SW480 (cell line): ENCODE data around the gene CNTRL.
A peak's percentile ranks its signal among the peaks of the same experiment; 100 is the strongest.
"Not testable (repeated sequence)": the region's sequence is repeated elsewhere in the genome, so short reads cannot be mapped to it uniquely, and the experiment has no call there.

ENCODE experiments used
- DNase-seq: peaks from one replicate; pipeline ENCODE4 v3.0.0-alpha.2; 2016; ENCODE audit warnings: low spot score

CNTRL gene, protein sequence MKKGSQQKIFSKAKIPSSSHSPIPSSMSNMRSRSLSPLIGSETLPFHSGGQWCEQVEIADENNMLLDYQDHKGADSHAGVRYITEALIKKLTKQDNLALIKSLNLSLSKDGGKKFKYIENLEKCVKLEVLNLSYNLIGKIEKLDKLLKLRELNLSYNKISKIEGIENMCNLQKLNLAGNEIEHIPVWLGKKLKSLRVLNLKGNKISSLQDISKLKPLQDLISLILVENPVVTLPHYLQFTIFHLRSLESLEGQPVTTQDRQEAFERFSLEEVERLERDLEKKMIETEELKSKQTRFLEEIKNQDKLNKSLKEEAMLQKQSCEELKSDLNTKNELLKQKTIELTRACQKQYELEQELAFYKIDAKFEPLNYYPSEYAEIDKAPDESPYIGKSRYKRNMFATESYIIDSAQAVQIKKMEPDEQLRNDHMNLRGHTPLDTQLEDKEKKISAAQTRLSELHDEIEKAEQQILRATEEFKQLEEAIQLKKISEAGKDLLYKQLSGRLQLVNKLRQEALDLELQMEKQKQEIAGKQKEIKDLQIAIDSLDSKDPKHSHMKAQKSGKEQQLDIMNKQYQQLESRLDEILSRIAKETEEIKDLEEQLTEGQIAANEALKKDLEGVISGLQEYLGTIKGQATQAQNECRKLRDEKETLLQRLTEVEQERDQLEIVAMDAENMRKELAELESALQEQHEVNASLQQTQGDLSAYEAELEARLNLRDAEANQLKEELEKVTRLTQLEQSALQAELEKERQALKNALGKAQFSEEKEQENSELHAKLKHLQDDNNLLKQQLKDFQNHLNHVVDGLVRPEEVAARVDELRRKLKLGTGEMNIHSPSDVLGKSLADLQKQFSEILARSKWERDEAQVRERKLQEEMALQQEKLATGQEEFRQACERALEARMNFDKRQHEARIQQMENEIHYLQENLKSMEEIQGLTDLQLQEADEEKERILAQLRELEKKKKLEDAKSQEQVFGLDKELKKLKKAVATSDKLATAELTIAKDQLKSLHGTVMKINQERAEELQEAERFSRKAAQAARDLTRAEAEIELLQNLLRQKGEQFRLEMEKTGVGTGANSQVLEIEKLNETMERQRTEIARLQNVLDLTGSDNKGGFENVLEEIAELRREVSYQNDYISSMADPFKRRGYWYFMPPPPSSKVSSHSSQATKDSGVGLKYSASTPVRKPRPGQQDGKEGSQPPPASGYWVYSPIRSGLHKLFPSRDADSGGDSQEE (N-terminal part only)

DNA sequence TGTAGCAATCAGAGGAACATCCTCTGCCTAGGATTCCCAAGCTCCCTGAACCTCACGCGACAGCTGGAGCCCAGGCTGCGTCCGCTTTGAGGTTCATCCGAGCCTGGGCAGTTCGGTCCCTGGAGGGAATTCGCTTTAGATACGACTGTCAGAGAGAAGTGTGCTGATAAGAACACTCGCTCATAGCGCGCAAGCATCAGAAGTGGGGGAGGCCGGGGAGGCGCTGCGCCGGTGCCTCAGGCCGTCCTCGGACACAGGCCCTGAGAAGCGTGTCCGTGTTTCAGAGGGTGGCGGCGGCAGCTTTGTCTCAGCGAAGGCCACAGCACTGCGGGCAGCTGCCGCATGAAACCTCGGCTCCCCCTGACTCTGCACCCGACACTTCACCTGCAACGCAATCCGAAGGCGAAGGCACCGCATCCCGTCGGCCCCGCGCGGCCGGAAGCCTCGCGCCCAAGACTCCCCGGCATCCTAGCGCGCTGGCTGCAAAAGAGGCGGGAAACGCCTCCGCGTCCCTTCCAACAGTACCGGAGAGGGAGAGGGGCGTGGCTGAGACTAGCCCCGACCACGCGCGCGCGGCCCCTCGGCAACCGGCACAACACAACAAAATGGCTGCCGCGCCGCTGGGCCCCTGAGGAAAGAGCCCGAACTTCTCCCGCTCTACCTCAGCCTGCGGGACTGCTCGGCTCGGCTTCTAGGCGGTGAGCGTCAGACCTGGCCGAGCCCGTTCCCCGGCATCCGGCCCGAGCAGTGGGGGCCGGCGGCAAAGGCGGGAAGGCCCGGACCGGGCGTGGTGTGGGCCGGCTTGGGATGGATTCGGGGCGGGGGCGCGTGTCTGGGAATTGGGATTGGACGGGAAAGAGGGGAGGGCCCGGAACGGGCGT is at the start of gene CNTRL:
Gene CNTRL (plus strand): TSS at position 586 of the 881 bp plus-strand sequence. CDS start 13,372 bp downstream, outside the sequence.
- DNase-seq: peak; percentile 90

DNA sequence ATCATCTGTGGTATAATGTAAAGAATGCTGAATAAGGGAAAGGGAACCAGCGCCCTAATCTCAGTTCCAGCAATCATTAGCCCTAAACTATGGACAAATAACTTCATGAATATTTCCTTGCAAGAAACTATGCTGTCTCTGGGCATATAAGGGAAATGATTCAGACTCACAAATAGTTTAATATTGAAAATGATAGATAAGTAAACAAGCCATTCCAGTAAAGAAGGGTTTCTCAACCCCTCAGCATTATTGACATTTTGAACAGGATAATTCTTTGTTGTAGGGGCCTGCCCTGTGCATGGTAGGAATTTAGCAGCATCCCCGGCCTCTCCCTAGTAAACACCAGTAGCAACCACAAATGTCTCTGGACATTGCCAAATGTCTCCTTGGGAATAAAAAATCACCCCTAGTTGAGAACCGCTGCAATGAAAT is 48.5 kb upstream of the CNTRL start:
- DNase-seq: no peak

DNA sequence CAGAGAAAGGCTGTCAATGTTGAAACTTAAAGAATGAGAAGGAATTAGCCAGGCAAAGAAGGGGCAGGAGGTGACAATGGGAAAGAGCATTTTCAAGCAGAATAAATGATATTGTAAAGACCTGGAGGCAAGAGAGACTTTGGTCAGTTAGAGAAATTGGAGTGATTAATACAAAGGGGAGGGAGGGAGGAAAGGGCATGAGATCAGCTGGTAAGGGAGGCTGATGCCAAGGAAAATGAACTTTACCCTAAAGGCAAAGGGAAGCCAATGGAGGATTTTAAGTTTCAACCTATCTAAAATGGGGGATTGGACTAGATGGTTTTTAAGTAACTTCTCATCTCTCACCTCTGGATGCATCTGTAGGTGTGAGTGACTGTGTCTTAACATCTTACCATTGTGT is 48.0 kb upstream of the CNTRL start:
- no peak for DNase-seq

DNA sequence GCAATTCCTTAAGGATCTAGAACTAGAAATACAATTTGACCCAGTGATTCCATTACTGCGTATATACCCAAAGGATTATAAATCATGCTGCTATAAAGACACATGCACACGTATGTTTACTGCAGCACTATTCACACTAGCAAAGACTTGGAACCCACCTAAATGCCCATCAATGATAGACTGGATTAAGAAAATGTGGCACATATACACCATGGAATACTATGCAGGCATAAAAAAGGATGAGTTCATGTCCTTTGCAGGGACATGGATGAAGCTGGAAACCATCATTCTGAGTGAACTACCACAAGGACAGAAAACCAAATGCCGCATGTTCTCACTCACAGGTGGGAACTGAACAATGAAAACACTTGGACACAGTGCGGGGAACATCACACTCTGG is 46.5 kb upstream of the CNTRL start:
- not testable (repeated sequence) for DNase-seq

DNA sequence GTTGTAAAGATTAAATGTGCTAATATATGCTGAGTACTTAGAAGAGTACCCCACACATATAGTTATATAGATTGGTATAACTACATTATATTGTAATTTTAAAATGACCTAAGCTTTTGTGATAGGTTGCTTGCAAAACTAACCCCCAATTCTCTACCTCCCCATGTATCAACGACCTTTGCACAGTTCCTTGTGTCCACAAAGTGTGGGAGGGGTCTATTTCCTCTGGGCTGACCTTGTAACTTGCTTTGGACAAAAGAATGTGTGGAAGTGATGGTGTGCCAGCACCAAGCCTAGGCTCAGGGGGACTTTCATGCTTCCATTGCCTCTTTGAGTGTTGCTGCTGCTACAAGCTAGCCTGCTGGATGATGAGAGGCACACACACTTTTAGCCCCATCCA is 45.3 kb upstream of the CNTRL start:
- DNase-seq: no peak

DNA sequence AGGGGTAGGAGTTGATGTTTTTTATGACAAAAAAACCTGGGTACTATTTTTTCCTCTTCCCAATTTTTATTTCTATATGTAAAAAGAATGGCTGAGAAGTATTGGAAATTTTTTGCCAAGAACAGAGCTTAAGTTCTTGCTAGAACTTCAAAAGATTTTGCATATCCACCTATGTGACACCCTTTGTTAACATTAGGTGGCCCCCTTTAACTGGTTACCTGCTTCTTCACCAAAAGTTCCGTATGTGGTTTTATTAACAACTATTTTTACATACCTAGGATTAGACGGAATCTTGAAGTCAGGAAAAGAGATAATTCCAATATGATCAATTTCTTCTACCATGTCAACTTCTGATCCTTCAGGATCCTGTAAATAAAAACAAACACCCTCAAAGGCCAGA is 40.2 kb upstream of the CNTRL start:
- DNase-seq: no peak

DNA sequence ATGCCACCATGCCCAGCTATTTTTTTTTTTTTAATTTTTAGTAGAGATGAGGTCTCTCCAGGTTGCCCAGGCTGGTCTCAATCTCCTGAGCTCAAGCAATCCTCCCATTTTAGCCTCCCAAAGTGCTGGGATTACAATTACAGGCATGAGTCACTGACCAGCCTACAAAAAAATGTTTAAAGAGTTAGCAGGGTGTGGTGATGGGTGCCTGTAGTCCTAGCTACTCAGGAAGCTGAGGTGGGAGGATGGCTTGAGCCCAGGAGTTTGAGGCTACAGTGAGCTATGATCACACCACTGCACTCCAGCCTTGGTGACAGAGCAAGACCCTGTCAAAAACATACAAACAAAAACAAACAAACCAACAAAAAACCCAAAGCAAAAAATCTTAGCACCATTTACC is 39.0 kb upstream of the CNTRL start:
- DNase-seq: not testable (repeated sequence)

DNA sequence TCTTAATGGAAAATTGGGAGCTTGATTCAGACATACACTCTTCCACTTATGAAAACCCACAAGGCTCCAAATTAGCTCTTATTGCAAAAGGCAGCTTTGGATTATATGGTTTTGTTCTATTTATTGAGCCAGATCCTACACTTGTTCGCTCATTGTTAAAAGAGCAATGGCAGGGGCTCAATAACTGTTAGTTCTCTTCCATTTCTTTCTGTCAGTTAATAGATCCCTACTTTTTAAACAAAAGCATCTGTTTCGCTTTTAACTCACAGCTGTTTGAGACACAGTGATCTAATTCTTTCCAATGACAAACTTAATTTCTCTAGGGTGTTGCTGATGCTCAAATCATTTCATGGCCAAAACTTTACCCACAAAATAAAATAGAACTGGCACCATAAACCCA is 36.4 kb upstream of the CNTRL start:
- no peak for DNase-seq

DNA sequence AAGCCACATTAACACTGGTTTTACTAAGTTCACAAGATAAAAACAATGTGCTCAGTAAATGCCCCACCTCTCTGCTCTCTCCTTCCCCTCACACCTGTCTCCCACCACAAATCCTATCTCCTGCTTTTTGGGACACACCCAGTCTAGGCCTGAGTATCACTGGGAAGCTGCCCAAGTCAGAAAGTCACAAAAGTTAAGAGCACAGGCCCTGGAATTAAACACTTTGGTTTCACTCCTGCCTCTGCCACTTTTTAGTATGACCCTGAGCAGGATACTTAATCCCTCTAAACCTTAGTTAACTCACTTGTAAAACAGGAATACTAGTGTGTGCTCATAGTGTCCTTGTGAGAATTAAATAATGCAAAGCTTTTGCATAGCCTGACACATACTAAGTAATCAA is 36.0 kb upstream of the CNTRL start:
- no peak for DNase-seq

DNA sequence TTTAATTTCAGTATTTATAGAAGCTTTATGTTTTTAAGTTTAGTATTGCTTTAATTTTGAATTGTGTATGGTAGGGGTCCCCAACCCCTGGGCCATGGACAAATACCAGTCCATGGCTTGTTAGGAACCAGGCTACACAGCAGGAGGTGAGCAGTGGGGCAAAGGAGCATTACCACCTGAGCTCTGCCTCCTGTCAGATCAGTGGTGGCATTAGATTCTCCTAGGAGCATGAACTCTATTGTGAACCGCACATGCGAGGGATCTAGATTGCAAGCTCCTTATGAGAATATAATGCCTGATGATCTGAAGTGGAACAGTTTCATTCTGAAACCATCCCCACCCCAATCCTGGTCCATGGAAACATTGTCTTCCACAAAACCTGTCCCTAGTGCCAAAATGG is 26.6 kb upstream of the CNTRL start:
- DNase-seq: no peak

DNA sequence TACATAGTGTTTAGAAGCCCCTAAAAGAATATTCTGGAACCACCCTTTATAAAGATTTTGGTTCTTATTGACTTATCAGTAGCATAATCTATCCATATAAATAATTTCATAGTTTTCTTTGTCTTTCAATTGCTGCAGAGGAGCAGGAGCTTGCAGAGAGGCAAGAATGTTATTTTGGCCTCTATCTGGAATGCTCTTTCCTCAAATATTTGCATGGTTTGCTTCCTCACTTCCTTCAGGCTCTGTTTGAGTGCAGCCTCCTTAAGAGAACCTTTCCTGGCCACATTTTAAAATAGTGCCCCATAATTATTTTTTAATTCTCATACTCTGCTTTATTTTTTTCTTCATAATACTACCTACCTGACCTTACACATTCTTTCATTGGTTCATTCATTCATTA is 26.1 kb upstream of the CNTRL start:
- no peak for DNase-seq

DNA sequence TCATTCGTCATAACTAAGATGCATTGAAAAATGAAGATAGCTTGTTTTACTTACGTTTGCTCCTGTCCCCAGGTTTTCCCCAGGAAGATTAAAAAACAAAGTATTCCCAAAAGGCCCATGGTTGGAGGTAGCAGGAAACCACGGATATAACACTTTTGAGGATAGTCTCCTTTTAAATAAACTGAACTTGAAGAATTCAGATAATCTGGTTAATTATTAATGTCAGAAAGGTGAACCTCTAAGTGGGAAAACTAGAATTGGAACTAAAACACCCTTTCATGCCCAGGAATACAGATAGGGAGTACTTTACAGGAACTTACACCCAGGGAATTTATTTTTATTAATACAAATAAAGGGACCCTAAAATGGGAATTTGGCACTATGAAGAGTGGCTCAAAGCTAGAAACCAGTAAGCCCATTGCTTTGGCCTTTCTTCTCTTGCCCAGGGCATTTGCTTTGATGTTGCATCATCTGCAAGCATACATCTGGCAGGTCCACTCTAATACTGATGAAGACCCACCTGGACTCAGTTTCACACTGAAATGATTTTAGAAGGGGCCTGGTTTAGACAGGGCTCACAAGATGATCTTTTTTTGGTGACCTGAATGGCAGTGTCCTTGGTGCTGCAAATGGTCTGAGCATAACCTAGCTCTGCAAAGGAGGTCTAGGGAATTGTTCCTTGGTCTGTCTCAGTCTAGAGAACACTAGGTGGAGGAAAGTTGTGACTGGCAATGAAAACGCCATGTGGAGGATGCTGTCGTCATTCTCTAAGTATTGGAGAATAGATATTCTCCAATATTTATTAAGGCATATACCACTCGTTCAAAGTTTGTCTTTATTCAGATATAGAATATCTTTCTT is 24.4 kb upstream of the CNTRL start, which contains the start of gene C5:
Gene C5 (minus strand): TSS at position 148 of the 861 bp plus-strand sequence. CDS start 29 bp downstream, at position 119.
- DNase-seq: peak; percentile 22

DNA sequence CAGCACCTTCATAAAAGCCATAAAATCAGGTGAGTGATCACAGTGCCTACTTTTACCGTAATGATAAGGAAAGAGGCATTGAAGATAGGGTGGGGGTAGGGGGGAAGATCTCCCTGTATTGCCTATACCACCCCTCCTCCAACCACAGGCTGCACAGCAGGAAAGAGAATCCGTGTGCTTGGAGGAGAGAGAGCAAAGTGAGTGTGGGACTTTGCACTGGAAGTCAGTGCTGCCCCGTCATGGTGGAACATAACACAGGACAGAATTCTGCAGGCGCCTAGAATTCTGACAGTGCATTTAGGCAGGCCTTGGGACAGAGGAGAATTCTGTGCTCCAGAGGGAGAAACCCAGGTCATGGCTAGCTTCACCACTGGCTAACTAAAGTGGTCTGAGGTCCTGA is 21.2 kb upstream of the CNTRL start:
- DNase-seq: no peak

DNA sequence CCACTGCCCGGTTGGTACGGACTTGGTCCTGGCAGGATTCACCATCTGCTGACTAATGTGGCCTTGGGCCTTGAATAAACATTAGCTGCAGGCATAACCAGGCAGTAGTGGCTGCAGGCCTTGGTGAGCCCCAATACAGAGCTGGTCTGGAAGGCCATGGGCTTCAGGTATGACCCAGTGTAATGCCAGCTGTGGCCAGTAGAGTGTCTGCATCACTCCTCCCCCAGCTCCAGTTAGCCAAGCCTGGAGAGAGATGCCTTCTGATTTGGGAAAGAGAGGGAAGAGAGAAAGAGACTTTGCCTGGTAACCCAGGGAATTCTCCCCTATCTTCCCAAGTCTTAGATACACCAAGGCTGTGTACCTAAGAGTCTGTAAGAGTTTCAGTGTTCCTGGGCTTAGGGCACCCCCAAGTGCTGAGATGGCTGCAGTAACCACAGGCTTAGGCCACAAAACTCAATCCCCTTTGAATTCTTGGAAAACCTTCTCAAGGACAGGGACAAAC is 19.1 kb upstream of the CNTRL start:
- no peak for DNase-seq

DNA sequence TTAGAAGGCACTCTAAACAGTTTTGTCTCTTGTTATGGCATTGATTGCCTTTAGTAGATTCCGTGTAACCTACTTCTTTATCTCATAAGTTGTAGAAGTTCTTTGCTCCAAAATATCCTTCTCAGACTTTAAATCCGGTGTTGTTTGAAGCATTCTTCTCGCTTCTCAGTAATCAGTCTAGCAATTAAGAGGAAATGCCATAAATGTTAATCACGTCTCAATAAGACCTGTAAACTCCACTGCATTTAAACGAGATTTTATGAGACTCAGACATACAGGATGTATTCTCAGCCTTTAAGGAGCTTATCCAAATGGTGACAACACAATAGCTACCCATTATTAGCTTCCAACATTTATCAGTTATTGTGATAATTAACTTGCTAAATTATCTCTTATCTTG is 16.9 kb upstream of the CNTRL start:
- no peak for DNase-seq

DNA sequence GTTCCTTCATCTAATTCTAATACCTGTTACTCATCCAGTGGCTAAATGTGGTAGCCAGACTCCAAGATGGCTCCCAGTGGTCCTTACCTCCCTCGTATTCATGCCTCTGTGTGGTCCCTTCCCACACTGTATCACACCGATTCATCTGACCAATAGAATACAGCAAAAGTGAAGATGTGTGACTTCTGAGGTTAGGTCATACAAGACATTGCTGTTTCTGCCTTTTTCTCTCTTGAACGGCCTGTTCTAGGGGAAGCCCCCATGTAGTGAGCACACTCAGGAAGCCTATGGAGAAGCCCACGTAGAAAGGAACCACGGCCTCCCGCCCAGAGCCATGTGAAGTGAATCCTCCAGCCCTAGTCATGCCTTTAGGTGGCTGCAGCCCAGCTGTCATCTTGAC is 15.2 kb upstream of the CNTRL start:
- no peak for DNase-seq

DNA sequence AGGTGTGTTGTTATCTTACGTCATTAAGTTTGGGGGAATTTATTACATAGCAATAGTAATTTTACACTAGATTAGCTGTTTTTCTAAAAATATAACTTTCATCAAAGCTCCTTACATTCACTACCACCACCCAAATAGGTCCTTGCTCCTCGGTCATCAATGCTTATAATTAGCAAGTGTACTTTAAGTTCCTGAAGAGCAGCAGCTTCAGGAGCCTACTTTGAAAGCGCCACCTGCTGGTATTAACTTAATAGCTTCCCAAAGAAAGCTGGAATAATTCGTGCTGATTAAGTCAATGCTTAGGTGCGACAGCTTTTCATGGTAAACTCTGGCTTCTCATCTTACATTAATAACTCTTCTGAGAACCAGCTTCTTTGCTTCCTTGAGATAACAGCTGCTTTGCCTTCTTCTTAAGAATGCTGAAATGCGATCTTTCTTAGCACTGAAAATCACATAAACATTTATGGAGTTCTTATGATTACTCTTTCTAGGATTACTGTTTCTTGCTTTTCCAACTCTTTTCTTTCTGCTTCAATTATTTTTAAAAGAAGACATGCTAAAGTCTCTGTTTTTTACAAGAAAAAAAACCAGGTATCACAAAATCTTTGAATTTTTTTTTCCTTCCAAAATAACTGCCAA is 14.6 kb upstream of the CNTRL start:
- peak; percentile 58 for DNase-seq

DNA sequence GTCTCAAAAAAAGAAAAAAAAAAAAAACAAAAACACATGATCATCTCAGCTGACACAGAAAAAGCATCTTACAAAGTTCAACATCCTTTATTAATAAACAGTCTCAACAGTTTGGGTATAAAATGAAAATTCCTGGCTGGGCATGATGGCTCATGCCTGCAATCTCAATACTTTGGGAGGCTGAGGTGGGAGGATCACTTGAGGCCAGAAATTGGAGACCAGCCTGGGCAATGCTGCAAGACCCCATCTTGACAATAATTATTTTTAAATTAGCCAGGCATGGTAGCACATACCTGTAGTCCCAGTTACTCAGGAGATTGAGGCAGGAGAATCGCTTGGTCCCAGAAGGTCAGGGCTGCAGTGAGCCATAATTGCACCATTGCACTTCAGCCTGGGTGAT is 7.9 kb upstream of the CNTRL start:
- DNase-seq: no peak

DNA sequence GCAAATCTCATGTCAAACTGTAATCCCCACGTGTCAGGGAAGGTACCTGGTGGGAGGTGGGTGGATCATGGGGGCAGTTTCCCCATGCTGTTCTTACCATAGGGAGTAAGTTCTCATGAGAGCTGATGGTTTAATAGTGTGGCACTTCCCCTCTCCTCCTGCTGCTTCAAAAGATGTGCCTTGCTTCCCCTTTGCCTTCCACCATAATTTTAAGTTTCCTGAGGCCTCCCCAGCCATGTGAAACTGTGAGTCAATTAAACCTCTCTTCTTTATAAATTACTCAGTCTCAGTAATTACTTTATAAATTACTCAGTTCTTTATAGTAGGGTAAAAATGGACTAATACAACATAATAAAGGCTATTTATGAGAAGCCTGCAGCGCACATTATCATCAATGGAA is 7.1 kb upstream of the CNTRL start:
- DNase-seq: no peak

DNA sequence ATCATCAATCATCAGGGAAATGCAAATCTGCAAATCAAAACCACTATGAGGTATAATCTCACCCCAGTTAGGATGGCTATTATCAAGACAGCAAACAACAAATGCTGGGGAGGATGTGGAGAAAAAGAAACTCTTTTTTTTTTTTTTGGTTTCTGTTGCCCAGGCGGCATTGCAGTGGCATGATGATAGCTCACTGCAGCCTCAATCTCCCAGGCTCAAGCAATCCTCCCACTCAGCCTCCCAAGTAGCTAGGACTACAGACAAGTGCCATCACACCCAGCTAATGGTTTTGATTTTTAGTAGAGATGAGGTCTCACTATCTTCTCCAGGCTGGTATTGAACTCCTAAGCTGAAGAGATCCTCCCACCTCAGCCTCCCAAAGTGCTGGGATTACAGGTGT is 5.4 kb upstream of the CNTRL start:
- no peak for DNase-seq
